Measurements from ENCODE around the gene OR4D9. TPM values are rescaled to one million over a fixed set of nuclear protein-coding genes. Genes with fewer than 3 reads are reported as not detected.

Gene OR4D9
- total RNA-seq, 1 donor from 2014 or later, result not detected

GRCh38 chr11:59551659-59552521 lies 40.6 kb downstream of the OR4D9 start:
- H3K36me3 ChIP-seq (ENCODE audit: control insufficient read depth, insufficient read depth, low read length), result no peaks in the 10 kb centered on the region
- H3K4me3 ChIP-seq (ENCODE audit: low read depth, low read length), result peak overlapping the region; percentile 58
- H3K27me3 ChIP-seq (ENCODE audit: control insufficient read depth, insufficient read depth, low read length), result no peaks in the 10 kb centered on the region
- DNase-seq (ENCODE audit: low read depth), result no peak
- TF ChIP-seq CTCF (IDR thresholded peaks at IDR 0.05; ENCODE audit: insufficient read depth, low read length, poor library complexity, severe bottlenecking), result no peak

GRCh38 chr11:59552844-59553243 lies 41.5 kb downstream of the OR4D9 start:
- Histone ChIP-seq H3K4me3 (ENCODE audit: low read depth, low read length) (no peak overlapping the region), H3K27me3 (ENCODE audit: control insufficient read depth, insufficient read depth, low read length) (no peaks in the 10 kb centered on the region), H3K36me3 (ENCODE audit: control insufficient read depth, insufficient read depth, low read length) (no peaks in the 10 kb centered on the region)
- no peak for DNase-seq (ENCODE audit: low read depth)
- no peak for TF ChIP-seq CTCF (IDR thresholded peaks at IDR 0.05; ENCODE audit: insufficient read depth, low read length, poor library complexity, severe bottlenecking)

- no peak for DNase-seq (ENCODE audit: low read depth)
- Histone ChIP-seq H3K4me3 (ENCODE audit: low read depth, low read length) (no peak overlapping the region), H3K36me3 (ENCODE audit: control insufficient read depth, insufficient read depth, low read length) (no peaks in the 10 kb centered on the region), H3K27me3 (ENCODE audit: control insufficient read depth, insufficient read depth, low read length) (no peaks in the 10 kb centered on the region)
- no peak for TF ChIP-seq CTCF (IDR thresholded peaks at IDR 0.05; ENCODE audit: insufficient read depth, low read length, poor library complexity, severe bottlenecking)
These were observed 42.0 kb downstream of the OR4D9 start for GRCh38 chr11:59553323-59553722.

DNA sequence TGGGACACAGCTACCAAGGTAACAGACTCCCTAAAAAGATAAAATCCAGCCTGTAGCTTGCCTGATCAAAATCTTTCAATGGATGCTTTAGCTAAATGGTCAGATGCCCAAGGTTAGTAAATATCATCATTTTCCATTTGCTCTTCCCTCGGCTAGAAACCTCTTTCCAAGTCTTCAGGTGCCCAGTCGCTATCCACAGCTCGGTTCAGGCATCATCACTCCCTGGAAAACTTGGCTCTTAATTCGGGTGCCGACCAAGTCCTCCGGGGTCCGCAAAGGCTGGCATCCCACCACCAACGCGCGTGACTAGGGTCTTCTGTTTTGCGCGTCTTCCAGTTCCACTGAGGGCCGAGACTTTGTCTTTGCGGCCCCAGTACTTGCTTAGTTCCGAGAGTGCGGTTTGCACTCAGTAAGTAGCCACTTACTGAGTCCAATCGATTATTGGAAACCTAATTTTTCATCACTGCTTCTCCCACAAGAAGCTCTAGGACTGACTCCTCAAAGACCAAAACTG lies 44.3 kb downstream of the OR4D9 start:
- no peak for TF ChIP-seq CTCF (IDR thresholded peaks at IDR 0.05; ENCODE audit: insufficient read depth, low read length, poor library complexity, severe bottlenecking)
- peak overlapping the region; percentile 35 for H3K4me3 ChIP-seq (ENCODE audit: low read depth, low read length)
- no peak for DNase-seq (ENCODE audit: low read depth)
- H3K27me3 ChIP-seq (ENCODE audit: control insufficient read depth, insufficient read depth, low read length), result no peaks in the 10 kb centered on the region
- H3K36me3 ChIP-seq (ENCODE audit: control insufficient read depth, insufficient read depth, low read length), result no peaks in the 10 kb centered on the region

DNA sequence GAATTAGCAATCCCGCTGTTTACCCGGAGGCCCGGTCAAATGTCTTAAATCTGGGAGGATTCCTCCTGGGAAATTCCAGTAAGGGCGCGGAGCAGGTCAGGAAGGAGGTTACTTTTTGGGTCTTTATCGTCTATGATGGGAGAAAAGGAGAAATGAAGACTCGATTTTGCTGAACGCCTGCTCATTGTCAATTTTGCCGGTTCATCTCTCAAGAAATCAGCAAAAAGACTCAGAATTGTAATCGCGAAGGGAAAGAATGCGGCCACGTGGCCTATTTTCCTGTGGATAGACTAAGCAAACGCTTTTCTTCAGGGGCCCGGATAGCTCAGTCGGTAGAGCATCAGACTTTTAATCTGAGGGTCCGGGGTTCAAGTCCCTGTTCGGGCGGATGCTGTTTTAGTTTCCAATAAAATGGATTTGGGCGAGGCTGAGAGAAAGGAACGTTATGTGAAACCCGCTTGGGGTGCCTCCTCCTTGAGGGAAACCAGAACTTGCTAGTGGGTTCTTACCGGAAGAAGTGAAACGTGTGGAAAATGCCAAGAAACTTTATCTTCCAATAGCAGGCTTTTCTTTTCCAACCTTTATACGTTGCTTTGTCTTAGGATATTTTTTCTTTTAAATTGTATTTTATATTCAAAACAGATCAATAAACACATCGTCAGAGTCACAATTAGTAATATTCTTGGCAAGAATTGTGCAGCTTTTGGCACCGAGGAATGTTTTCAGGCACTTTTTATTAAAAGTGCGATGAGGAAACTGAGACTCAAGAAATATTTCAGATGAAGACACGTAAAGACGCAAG lies 45.0 kb downstream of the OR4D9 start:
- no peak for DNase-seq (ENCODE audit: low read depth)
- Histone ChIP-seq H3K36me3 (ENCODE audit: control insufficient read depth, insufficient read depth, low read length) (no peaks in the 10 kb centered on the region), H3K4me3 (ENCODE audit: low read depth, low read length) (peak overlapping the region; percentile 35), H3K27me3 (ENCODE audit: control insufficient read depth, insufficient read depth, low read length) (no peaks in the 10 kb centered on the region)
- no peak for TF ChIP-seq CTCF (IDR thresholded peaks at IDR 0.05; ENCODE audit: insufficient read depth, low read length, poor library complexity, severe bottlenecking)
